ENCODE data around the gene STAB2.
"Not testable (repeated sequence)": the region's sequence is repeated elsewhere in the genome, so short reads cannot be mapped to it uniquely, and the experiment has no call there.

DNA sequence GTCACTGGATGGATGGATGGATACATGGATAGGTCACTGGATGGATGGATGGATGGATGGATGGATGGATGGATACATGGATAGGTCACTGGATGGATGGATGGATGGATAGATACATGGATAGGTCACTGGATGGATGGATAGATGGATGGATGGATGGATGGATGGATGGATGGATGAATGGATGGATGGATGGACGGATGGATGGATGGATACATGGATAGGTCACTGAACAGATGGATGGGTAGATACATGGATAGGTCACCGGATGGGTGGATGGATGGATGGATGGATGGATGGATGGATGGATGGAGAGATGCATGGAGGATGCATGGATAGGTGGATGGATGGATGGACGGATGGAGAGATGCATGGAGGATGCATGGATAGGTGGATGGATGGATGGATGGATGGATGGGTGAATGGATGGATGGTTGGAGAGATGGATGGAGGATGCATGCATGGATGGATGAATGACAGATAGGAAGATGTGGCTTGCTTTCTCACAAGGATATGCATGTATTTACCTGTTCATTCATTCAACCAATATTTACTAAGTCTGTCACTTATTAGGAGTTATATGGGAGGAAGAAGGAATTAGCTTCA, 66.6 kb downstream of the STAB2 start:
- TF ChIP-seq, protein P1, sequence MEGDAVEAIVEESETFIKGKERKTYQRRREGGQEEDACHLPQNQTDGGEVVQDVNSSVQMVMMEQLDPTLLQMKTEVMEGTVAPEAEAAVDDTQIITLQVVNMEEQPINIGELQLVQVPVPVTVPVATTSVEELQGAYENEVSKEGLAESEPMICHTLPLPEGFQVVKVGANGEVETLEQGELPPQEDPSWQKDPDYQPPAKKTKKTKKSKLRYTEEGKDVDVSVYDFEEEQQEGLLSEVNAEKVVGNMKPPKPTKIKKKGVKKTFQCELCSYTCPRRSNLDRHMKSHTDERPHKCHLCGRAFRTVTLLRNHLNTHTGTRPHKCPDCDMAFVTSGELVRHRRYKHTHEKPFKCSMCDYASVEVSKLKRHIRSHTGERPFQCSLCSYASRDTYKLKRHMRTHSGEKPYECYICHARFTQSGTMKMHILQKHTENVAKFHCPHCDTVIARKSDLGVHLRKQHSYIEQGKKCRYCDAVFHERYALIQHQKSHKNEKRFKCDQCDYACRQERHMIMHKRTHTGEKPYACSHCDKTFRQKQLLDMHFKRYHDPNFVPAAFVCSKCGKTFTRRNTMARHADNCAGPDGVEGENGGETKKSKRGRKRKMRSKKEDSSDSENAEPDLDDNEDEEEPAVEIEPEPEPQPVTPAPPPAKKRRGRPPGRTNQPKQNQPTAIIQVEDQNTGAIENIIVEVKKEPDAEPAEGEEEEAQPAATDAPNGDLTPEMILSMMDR (IDR thresholded peaks at IDR 0.05; ENCODE audit: low read depth, low read length) = not testable (repeated sequence)
- not testable (repeated sequence) for TF ChIP-seq EZH2phosphoT487 (IDR thresholded peaks at IDR 0.05; ENCODE audit: low read depth)
